Activated T-helper 17 cell treated with anti-CD3 and anti-CD28 coated beads, Interleukin-2, amount 50 U/mL, for 72 hours (primary cell): ENCODE measurements around the gene LILRB4. TPM values are rescaled to one million over a fixed set of nuclear protein-coding genes. Genes with fewer than 3 reads are reported as not detected.
"Not testable (repeated sequence)": the region's sequence is repeated elsewhere in the genome, so short reads cannot be mapped to it uniquely, and the experiment has no call there.

Experiments used
- ATAC-seq: fragments of 150-1000 bp; cut with Tn5 transposase; replicated peaks from 2 replicates; pipeline ENCODE4 v1.10.0; 2021; ENCODE audit warnings: mild to moderate bottlenecking, moderate library complexity
- H3K27ac Mint-ChIP-seq: one replicate; pipeline ENCODE4 v1.8.0; 2022; ENCODE audit warnings: mixed read lengths
- H3K27me3 Mint-ChIP-seq: one replicate; pipeline ENCODE4 v1.8.0; 2022; ENCODE audit warnings: mixed read lengths
- H3K36me3 Mint-ChIP-seq: one replicate; pipeline ENCODE4 v1.8.0; 2022; ENCODE audit warnings: low read depth, mild to moderate bottlenecking, mixed read lengths
- H3K4me1 Mint-ChIP-seq: one replicate; pipeline ENCODE4 v1.8.0; 2022; ENCODE audit warnings: mixed read lengths
- H3K4me3 Mint-ChIP-seq: one replicate; pipeline ENCODE4 v1.8.0; 2022; ENCODE audit warnings: mild to moderate bottlenecking, mixed read lengths
- H3K9me3 Mint-ChIP-seq: one replicate; pipeline ENCODE4 v1.8.0; 2022; ENCODE audit warnings: mixed read lengths
- total RNA-seq, 2 donors: library from RNA; stranded (reverse); gene quantifications; one replicate each; pipeline ENCODE4 v1.2.3, GENCODE V29; 2022

Gene LILRB4
- total RNA-seq, 2 donors from 2014 or later, result not detected

GRCh38 chr19:54633401-54633800, 29.4 kb upstream of the LILRB4 start:
- ATAC-seq, result no peak
- Mint-ChIP-seq H3K4me1 (no peaks in the 10 kb centered on the region), H3K27ac (no peak overlapping the region), H3K9me3 (no peaks in the 10 kb centered on the region), H3K36me3 (no peaks in the 10 kb centered on the region), H3K27me3 (peaks cover 23% of the 10 kb centered on the region), H3K4me3 (no peak overlapping the region)

GRCh38 chr19:54636081-54636480, 26.7 kb upstream of the LILRB4 start:
- not testable (repeated sequence) for ATAC-seq, H3K27ac Mint-ChIP-seq, H3K4me3 Mint-ChIP-seq, H3K9me3 Mint-ChIP-seq, H3K27me3 Mint-ChIP-seq, H3K36me3 Mint-ChIP-seq, H3K4me1 Mint-ChIP-seq

- Mint-ChIP-seq H3K36me3 (no peaks in the 10 kb centered on the region), H3K9me3 (no peaks in the 10 kb centered on the region), H3K27ac (no peak overlapping the region), H3K4me3 (no peak overlapping the region), H3K4me1 (no peaks in the 10 kb centered on the region), H3K27me3 (peaks cover 3% of the 10 kb centered on the region)
- ATAC-seq, result no peak
Observed at GRCh38 chr19:54638683-54639082, 24.1 kb upstream of the LILRB4 start.

- not testable (repeated sequence) for H3K36me3 Mint-ChIP-seq, H3K27me3 Mint-ChIP-seq, H3K9me3 Mint-ChIP-seq, H3K4me1 Mint-ChIP-seq, ATAC-seq, H3K4me3 Mint-ChIP-seq, H3K27ac Mint-ChIP-seq
Observed at GRCh38 chr19:54642953-54643352, 19.8 kb upstream of the LILRB4 start.

GRCh38 chr19:54643583-54643982, 19.2 kb upstream of the LILRB4 start:
- H3K4me1 Mint-ChIP-seq, H3K9me3 Mint-ChIP-seq, H3K4me3 Mint-ChIP-seq, H3K27me3 Mint-ChIP-seq, ATAC-seq, H3K27ac Mint-ChIP-seq, H3K36me3 Mint-ChIP-seq: not testable (repeated sequence)

- no peaks in the 10 kb centered on the region for H3K9me3 Mint-ChIP-seq
- peaks cover 4% of the 10 kb centered on the region for H3K27me3 Mint-ChIP-seq
- H3K36me3 Mint-ChIP-seq, result no peaks in the 10 kb centered on the region
- ATAC-seq, result no peak
- H3K4me1 Mint-ChIP-seq, result no peaks in the 10 kb centered on the region
- H3K4me3 Mint-ChIP-seq, result no peak overlapping the region
- H3K27ac Mint-ChIP-seq, result no peak overlapping the region
Observed at GRCh38 chr19:54644056-54644455, 18.7 kb upstream of the LILRB4 start.

GRCh38 chr19:54646331-54646841, 16.4 kb upstream of the LILRB4 start:
- H3K4me3 Mint-ChIP-seq, result no peak overlapping the region
- H3K4me1 Mint-ChIP-seq, result no peaks in the 10 kb centered on the region
- no peak overlapping the region for H3K27ac Mint-ChIP-seq
- H3K36me3 Mint-ChIP-seq, result no peaks in the 10 kb centered on the region
- no peak for ATAC-seq
- H3K27me3 Mint-ChIP-seq, result peaks cover 4% of the 10 kb centered on the region
- H3K9me3 Mint-ChIP-seq, result no peaks in the 10 kb centered on the region

- H3K4me1 Mint-ChIP-seq, result no peaks in the 10 kb centered on the region
- no peaks in the 10 kb centered on the region for H3K36me3 Mint-ChIP-seq
- peaks cover 8% of the 10 kb centered on the region for H3K27me3 Mint-ChIP-seq
- no peak overlapping the region for H3K4me3 Mint-ChIP-seq
- no peaks in the 10 kb centered on the region for H3K9me3 Mint-ChIP-seq
- H3K27ac Mint-ChIP-seq, result no peak overlapping the region
- ATAC-seq, result no peak
Observed at GRCh38 chr19:54648129-54648528, 14.7 kb upstream of the LILRB4 start.

GRCh38 chr19:54650108-54650655, 12.6 kb upstream of the LILRB4 start:
- no peak for ATAC-seq
- Mint-ChIP-seq H3K9me3 (no peaks in the 10 kb centered on the region), H3K36me3 (no peaks in the 10 kb centered on the region), H3K4me3 (no peak overlapping the region), H3K4me1 (no peaks in the 10 kb centered on the region), H3K27me3 (peaks cover 13% of the 10 kb centered on the region), H3K27ac (no peak overlapping the region)

GRCh38 chr19:54653181-54653809, 9.5 kb upstream of the LILRB4 start:
- peaks cover 9% of the 10 kb centered on the region for H3K27me3 Mint-ChIP-seq
- ATAC-seq, result no peak
- H3K4me3 Mint-ChIP-seq, result no peak overlapping the region
- H3K36me3 Mint-ChIP-seq, result no peaks in the 10 kb centered on the region
- no peaks in the 10 kb centered on the region for H3K4me1 Mint-ChIP-seq
- H3K27ac Mint-ChIP-seq, result no peak overlapping the region
- H3K9me3 Mint-ChIP-seq, result no peaks in the 10 kb centered on the region

GRCh38 chr19:54654447-54655321, 8.1 kb upstream of the LILRB4 start:
- Mint-ChIP-seq H3K36me3 (no peaks in the 10 kb centered on the region), H3K4me3 (no peak overlapping the region), H3K27ac (no peak overlapping the region), H3K27me3 (peaks cover 19% of the 10 kb centered on the region), H3K4me1 (no peaks in the 10 kb centered on the region), H3K9me3 (no peaks in the 10 kb centered on the region)
- ATAC-seq, result no peak

GRCh38 chr19:54659300-54659699, 3.5 kb upstream of the LILRB4 start:
- H3K4me1 Mint-ChIP-seq, result no peaks in the 10 kb centered on the region

GRCh38 chr19:54660306-54660705, 2.5 kb upstream of the LILRB4 start:
- H3K27me3 Mint-ChIP-seq, result peaks cover 26% of the 10 kb centered on the region
- H3K27ac Mint-ChIP-seq, result no peak overlapping the region
- no peak for ATAC-seq
- H3K4me1 Mint-ChIP-seq, result no peaks in the 10 kb centered on the region
- H3K36me3 Mint-ChIP-seq, result no peaks in the 10 kb centered on the region
- no peak overlapping the region for H3K4me3 Mint-ChIP-seq
- H3K9me3 Mint-ChIP-seq, result no peaks in the 10 kb centered on the region

More at GRCh38 chr19:54659300-54659699, 3.5 kb upstream of the LILRB4 start:
- H3K27me3 Mint-ChIP-seq, result peaks cover 30% of the 10 kb centered on the region
- no peak overlapping the region for H3K4me3 Mint-ChIP-seq
- no peaks in the 10 kb centered on the region for H3K9me3 Mint-ChIP-seq
- ATAC-seq, result no peak
- no peak overlapping the region for H3K27ac Mint-ChIP-seq
- no peaks in the 10 kb centered on the region for H3K36me3 Mint-ChIP-seq

- Mint-ChIP-seq H3K36me3 (no peaks in the 10 kb centered on the region), H3K4me1 (no peaks in the 10 kb centered on the region), H3K27me3 (peaks cover 29% of the 10 kb centered on the region), H3K4me3 (no peak overlapping the region), H3K9me3 (no peaks in the 10 kb centered on the region), H3K27ac (no peak overlapping the region)
- no peak for ATAC-seq
Observed at GRCh38 chr19:54660964-54661363, 1.8 kb upstream of the LILRB4 start.
